ENCODE data around the gene ZNF324. TPM values are rescaled to one million over a fixed set of nuclear protein-coding genes. Genes with fewer than 3 reads are reported as not detected.

ZNF324 gene
- total and polyA plus RNA-seq, 2 of the 13 experiments (the other 11 are each of a cell fraction or from before 2014, with no cell fraction given): 1.1 to 4.7 TPM

DNA sequence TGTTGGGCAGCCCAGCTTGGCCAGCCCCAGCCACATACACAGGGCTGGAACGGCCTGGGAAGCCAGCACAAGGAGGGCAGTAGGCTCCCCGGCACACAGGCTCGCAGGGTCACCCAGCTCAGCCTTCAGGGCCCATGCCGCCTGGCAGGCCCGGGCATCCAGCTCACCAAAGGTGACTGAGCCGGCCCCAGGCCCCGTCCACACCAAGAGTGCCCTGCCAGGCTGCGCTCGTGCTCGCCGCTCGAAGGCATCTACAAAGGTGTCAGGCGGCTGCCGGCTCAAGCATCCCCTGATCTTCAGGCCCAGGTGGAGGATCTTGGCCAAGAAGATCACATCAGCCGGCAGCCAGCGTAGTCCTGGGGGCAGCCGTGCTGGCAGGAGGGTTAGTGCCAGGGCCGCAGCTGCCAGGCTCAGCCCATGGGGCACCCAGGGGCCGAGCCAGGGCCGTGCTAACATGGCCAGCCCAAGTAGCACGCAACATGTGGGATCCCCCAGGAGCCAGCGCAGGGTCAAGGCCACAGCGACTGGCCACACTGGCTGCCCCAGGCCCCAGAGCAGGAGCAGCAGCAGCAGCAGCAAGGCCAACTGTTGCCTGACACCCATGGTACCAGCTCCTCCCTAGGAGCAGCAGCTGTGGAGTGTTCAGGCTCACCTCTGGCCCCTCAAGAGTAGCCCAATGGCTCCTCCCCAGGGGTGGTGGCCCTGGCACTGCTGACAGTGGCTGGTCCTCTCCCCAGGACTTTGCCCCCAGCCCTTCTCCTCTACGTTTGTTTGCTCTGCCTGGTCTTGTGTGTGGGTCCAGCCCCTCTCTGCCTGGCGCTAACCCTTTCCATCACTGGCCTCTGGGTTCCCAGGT is 44.7 kb downstream of the ZNF324 start, which contains the start of gene SLC27A5 (continued):
- TF ChIP-seq MXD3 (CRISPR knock-in tag; IDR thresholded peaks at IDR 0.05): no peak
- no peak for TF ChIP-seq NBN (conservative IDR thresholded peaks at IDR 0.05)
- TF ChIP-seq PHF20 (CRISPR knock-in tag; IDR thresholded peaks at IDR 0.05): 0 out of 2 replicates have a peak, but pooled peaks have one; percentile 24
- no peak for TF ChIP-seq EZH2 (conservative IDR thresholded peaks at IDR 0.05; ENCODE audit: low read depth, low read length)
- no peak; the same call in 1 of the 2 replicates for TF ChIP-seq ZNF124 (CRISPR knock-in tag; IDR thresholded peaks at IDR 0.05)
- TF ChIP-seq SALL1 (CRISPR knock-in tag; IDR thresholded peaks at IDR 0.05): peak; percentile 60; the same call in 1 of the 2 replicates
- 0 out of 2 replicates have a peak, but pooled peaks have one; percentile 50 for TF ChIP-seq ZMYM3 (CRISPR knock-in tag; IDR thresholded peaks at IDR 0.05)
- 0 out of 2 replicates have a peak, but pooled peaks have one; percentile 48 for TF ChIP-seq ZNF552 (CRISPR knock-in tag; IDR thresholded peaks at IDR 0.05; ENCODE audit: borderline replicate concordance)
- 0 out of 2 replicates have a peak, but pooled peaks have one; percentile 31 for TF ChIP-seq HES4 (CRISPR knock-in tag; IDR thresholded peaks at IDR 0.05; ENCODE audit: borderline replicate concordance)
- TF ChIP-seq ATF7-NPFF (CRISPR knock-in tag; IDR thresholded peaks at IDR 0.05; ENCODE audit: low read depth): 0 out of 2 replicates have a peak, but pooled peaks have one; percentile 51
- TF ChIP-seq ZNF430 (CRISPR knock-in tag; IDR thresholded peaks at IDR 0.05): no peak
- peak; percentile 52; the same call in 1 of the 2 replicates for TF ChIP-seq ERF (CRISPR knock-in tag; IDR thresholded peaks at IDR 0.05)
- peak; percentile 63; the same call in 1 of the 2 replicates for TF ChIP-seq ESRRA (CRISPR knock-in tag; IDR thresholded peaks at IDR 0.05; ENCODE audit: low read depth)
- no peak for TF ChIP-seq SIN3A (IDR thresholded peaks at IDR 0.05; ENCODE audit: borderline replicate concordance, low read depth, low read length)
- no peak for TF ChIP-seq KMT2B (CRISPR knock-in tag; IDR thresholded peaks at IDR 0.05)
- TF ChIP-seq MEF2D (CRISPR knock-in tag; IDR thresholded peaks at IDR 0.05): peak; percentile 23; the same call in 1 of the 2 replicates
- no peak for TF ChIP-seq ZNF891 (CRISPR knock-in tag; IDR thresholded peaks at IDR 0.05)
- 0 out of 2 replicates have a peak, but pooled peaks have one; percentile 6 for TF ChIP-seq KDM3A (CRISPR knock-in tag; IDR thresholded peaks at IDR 0.05; ENCODE audit: low read depth)
- TF ChIP-seq GATA4 (IDR thresholded peaks at IDR 0.05; ENCODE audit: borderline replicate concordance, low read depth): 0 out of 2 replicates have a peak, but pooled peaks have one; percentile 21
- no peak for TF ChIP-seq ZNF605 (CRISPR knock-in tag; IDR thresholded peaks at IDR 0.05)
- TF ChIP-seq ZNF12 (CRISPR knock-in tag; IDR thresholded peaks at IDR 0.05): no peak
- TF ChIP-seq, protein P1, sequence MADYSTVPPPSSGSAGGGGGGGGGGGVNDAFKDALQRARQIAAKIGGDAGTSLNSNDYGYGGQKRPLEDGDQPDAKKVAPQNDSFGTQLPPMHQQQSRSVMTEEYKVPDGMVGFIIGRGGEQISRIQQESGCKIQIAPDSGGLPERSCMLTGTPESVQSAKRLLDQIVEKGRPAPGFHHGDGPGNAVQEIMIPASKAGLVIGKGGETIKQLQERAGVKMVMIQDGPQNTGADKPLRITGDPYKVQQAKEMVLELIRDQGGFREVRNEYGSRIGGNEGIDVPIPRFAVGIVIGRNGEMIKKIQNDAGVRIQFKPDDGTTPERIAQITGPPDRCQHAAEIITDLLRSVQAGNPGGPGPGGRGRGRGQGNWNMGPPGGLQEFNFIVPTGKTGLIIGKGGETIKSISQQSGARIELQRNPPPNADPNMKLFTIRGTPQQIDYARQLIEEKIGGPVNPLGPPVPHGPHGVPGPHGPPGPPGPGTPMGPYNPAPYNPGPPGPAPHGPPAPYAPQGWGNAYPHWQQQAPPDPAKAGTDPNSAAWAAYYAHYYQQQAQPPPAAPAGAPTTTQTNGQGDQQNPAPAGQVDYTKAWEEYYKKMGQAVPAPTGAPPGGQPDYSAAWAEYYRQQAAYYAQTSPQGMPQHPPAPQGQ (CRISPR knock-in tag; IDR thresholded peaks at IDR 0.05; ENCODE audit: borderline replicate concordance): no peak
- peak; percentile 87 for TF ChIP-seq POLR2G (IDR thresholded peaks at IDR 0.05; ENCODE audit: low read depth, low read length)
- TF ChIP-seq ATRX (CRISPR knock-in tag; IDR thresholded peaks at IDR 0.05; ENCODE audit: borderline replicate concordance): no peak
- TF ChIP-seq IKZF4 (CRISPR knock-in tag; IDR thresholded peaks at IDR 0.05; ENCODE audit: borderline replicate concordance, low read depth, not compliant biosample characterization): peak; percentile 53
- TF ChIP-seq SMC3 (IDR thresholded peaks at IDR 0.05; ENCODE audit: low read length): no peak
- TF ChIP-seq, protein P2, sequence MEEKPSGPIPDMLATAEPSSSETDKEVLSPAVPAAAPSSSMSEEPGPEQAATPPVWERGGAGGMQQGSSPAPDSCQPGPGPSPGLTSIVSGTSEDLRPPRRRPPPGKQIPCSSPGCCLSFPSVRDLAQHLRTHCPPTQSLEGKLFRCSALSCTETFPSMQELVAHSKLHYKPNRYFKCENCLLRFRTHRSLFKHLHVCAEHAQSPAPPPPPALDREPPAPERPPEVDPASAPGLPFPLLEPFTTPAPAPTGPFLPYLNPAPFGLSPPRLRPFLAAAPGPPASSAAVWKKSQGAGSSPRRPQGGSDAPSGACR (CRISPR knock-in tag; IDR thresholded peaks at IDR 0.05): no peak
